IMR-90 (cell line): ENCODE data around the gene HNRNPLL. TPM values are rescaled to one million over a fixed set of nuclear protein-coding genes. Genes with fewer than 3 reads are reported as not detected.

ENCODE experiments used
- ATAC-seq: fragments of 200-7000 bp; cut with Tn5 transposase; 2 replicates; pipeline ENCODE4 v1.9.1; 2020; ENCODE audit warnings: low read depth, mild to moderate bottlenecking, moderate library complexity
- BruUV-seq: library from RNA; stranded (reverse); fragments of 400-500 nt; replicated peaks from 2 replicates; lab custom pipeline; 2021; lab: Mats Ljungman, UMichigan
- CTCF ChIA-PET: fragments of 300-600 bp; formaldehyde crosslinking; extraction: SDS; loops from one replicate; lab custom pipeline; 2021; ENCODE audit warnings: antibody characterized with exemption; lab: Yijun Ruan, JAX
- POLR2A ChIA-PET: fragments of 300-600 bp; sonication (Branson Sonifier 250); formaldehyde crosslinking; loops from one replicate; lab custom pipeline; 2022; ENCODE audit warnings: antibody characterized with exemption; ENCODE audit not compliant: unreplicated experiment; lab: Charles Lee
- DNase-seq: peaks from one replicate; pipeline ENCODE4 v3.0.0; 2013
- H2AFZ ChIP-seq: replicated peaks from 2 replicates; pipeline ENCODE3; 2013; ENCODE audit warnings: low read length, mild to moderate bottlenecking; ENCODE audit not compliant: poor library complexity
- H2AK5ac ChIP-seq: 2 replicates; pipeline ENCODE4 v1.6.1; 2013; ENCODE audit warnings: low read depth, low read length, inconsistent platforms
- H2AK9ac ChIP-seq: replicated peaks from 2 replicates; pipeline ENCODE3; 2013; ENCODE audit warnings: mild to moderate bottlenecking, low read depth, low read length, moderate library complexity; ENCODE audit not compliant: poor library complexity
- H2BK120ac ChIP-seq: 2 replicates; pipeline ENCODE4 v1.6.1; 2013; ENCODE audit warnings: low read depth, low read length, inconsistent platforms
- H2BK15ac ChIP-seq: 3 replicates; pipeline ENCODE4 v1.6.1; 2013; ENCODE audit warnings: low read depth, low read length, inconsistent platforms
- H2BK20ac ChIP-seq: 2 replicates; pipeline ENCODE4 v1.6.1; 2013; ENCODE audit warnings: low read depth, mild to moderate bottlenecking, inconsistent platforms, low read length, moderate library complexity
- H2BK5ac ChIP-seq: 2 replicates; pipeline ENCODE4 v1.6.1; 2013; ENCODE audit warnings: mild to moderate bottlenecking, low read depth, low read length, inconsistent platforms; ENCODE audit not compliant: poor library complexity, severe bottlenecking
- H3K14ac ChIP-seq: replicated peaks from 2 replicates; pipeline ENCODE4 v1.6.1; 2013; ENCODE audit warnings: low read depth, low read length, inconsistent platforms
- H3K18ac ChIP-seq: 2 replicates; pipeline ENCODE4 v1.6.1; 2013; ENCODE audit warnings: low read depth, low read length, control low read depth
- H3K23ac ChIP-seq: 2 replicates; pipeline ENCODE4 v1.6.1; 2013; ENCODE audit warnings: low read depth, low read length, inconsistent platforms
- H3K27ac ChIP-seq: 2 replicates; pipeline ENCODE4 v1.5.1; 2013; ENCODE audit warnings: mild to moderate bottlenecking, control low read depth, low read length; ENCODE audit not compliant: insufficient read depth
- H3K27me3 ChIP-seq: 2 replicates; pipeline ENCODE4 v1.6.1; 2013; ENCODE audit warnings: low read length; ENCODE audit not compliant: control insufficient read depth, insufficient read depth
- H3K36me3 ChIP-seq: 2 replicates; pipeline ENCODE4 v1.6.1; 2013; ENCODE audit warnings: low read length, mixed read lengths; ENCODE audit not compliant: control insufficient read depth, insufficient read depth
- H3K4ac ChIP-seq: 2 replicates; pipeline ENCODE4 v1.6.1; 2013; ENCODE audit warnings: low read depth, low read length, inconsistent platforms
- H3K4me1 ChIP-seq: 2 replicates; pipeline ENCODE4 v1.6.1; 2013; ENCODE audit warnings: low read length, mixed read lengths; ENCODE audit not compliant: control insufficient read depth, insufficient read depth
- H3K4me2 ChIP-seq: 2 replicates; pipeline ENCODE4 v1.6.1; 2013; ENCODE audit warnings: low read depth, mild to moderate bottlenecking, control low read depth, low read length, moderate library complexity
- H3K4me3 ChIP-seq: 2 replicates; pipeline ENCODE4 v1.5.1; 2013; ENCODE audit warnings: low read depth, mild to moderate bottlenecking, control low read depth, low read length, moderate library complexity; ENCODE audit not compliant: insufficient read depth
- H3K56ac ChIP-seq: 2 replicates; pipeline ENCODE4 v1.6.1; 2013; ENCODE audit warnings: low read length, inconsistent platforms; ENCODE audit not compliant: insufficient read depth; ENCODE audit errors: extremely low read depth
- H3K79me1 ChIP-seq, 2 experiments: 2 replicates each; pipeline ENCODE4 v1.6.1; 2013; ENCODE audit warnings: low read length in 2 of 2, inconsistent platforms in 1 of 2, low read depth in 1 of 2
- H3K9ac ChIP-seq: 2 replicates; pipeline ENCODE4 v1.6.1; 2013; ENCODE audit warnings: low read depth, low read length, control low read depth
- H3K9me1 ChIP-seq: 2 replicates; pipeline ENCODE4 v1.6.1; 2013; ENCODE audit warnings: low read length, inconsistent platforms; ENCODE audit not compliant: insufficient read depth
- H3K9me3 ChIP-seq: 2 replicates; pipeline ENCODE4 v1.6.1; 2013; ENCODE audit warnings: low read length; ENCODE audit not compliant: control insufficient read depth, insufficient read depth
- H4K20me1 ChIP-seq: 2 replicates; pipeline ENCODE4 v1.6.1; 2013; ENCODE audit warnings: low read length, inconsistent platforms; ENCODE audit not compliant: insufficient read depth
- H4K5ac ChIP-seq: 2 replicates; pipeline ENCODE4 v1.6.1; 2013; ENCODE audit warnings: mild to moderate bottlenecking, low read depth, low read length, control low read depth
- H4K8ac ChIP-seq, 2 experiments: 2 replicates each; pipeline ENCODE4 v1.6.1; 2013; ENCODE audit warnings: low read depth in 2 of 2, low read length in 2 of 2, control low read depth in 1 of 2, inconsistent platforms in 1 of 2
- H4K91ac ChIP-seq: 2 replicates; pipeline ENCODE4 v1.6.1; 2013; ENCODE audit warnings: low read depth, low read length, inconsistent platforms; ENCODE audit not compliant: insufficient read depth
- BHLHE40 ChIP-seq: fragments of 150-350 bp; IDR thresholded peaks from 2 replicates; pipeline ENCODE4 v1.6.1; 2016; ENCODE audit warnings: mild to moderate bottlenecking, low read depth, low read length
- CEBPB ChIP-seq: IDR thresholded peaks from 2 replicates; pipeline ENCODE4 v1.6.1; 2012; ENCODE audit warnings: low read depth, low read length, improper control_type of control experiment
- CHD1 ChIP-seq: IDR thresholded peaks from 2 replicates; pipeline ENCODE4 v1.6.1; 2012; ENCODE audit warnings: low read depth, low read length, improper control_type of control experiment
- CTCF ChIP-seq: conservative IDR thresholded peaks from 2 replicates; pipeline ENCODE4 v1.5.1; 2012; ENCODE audit warnings: mild to moderate bottlenecking, low read depth, low read length, improper control_type of control experiment
- ELK1 ChIP-seq: fragments of 150-350 bp; IDR thresholded peaks from 2 replicates; pipeline ENCODE4 v1.6.1; 2016; ENCODE audit warnings: low read depth, mild to moderate bottlenecking, low read length, moderate library complexity, borderline replicate concordance
- FOS ChIP-seq: fragments of 150-350 bp; IDR thresholded peaks from 2 replicates; pipeline ENCODE4 v1.6.1; 2016; ENCODE audit warnings: low read depth, low read length
- MAFK ChIP-seq: IDR thresholded peaks from 2 replicates; pipeline ENCODE4 v1.6.1; 2012; ENCODE audit warnings: low read depth, low read length, improper control_type of control experiment
- MAZ ChIP-seq: IDR thresholded peaks from 2 replicates; pipeline ENCODE4 v1.6.1; 2012; ENCODE audit warnings: low read depth, mild to moderate bottlenecking, low read length, improper control_type of control experiment, moderate library complexity, borderline replicate concordance
- MXI1 ChIP-seq: IDR thresholded peaks from 2 replicates; pipeline ENCODE4 v1.6.1; 2012; ENCODE audit warnings: low read depth, mild to moderate bottlenecking, low read length, moderate library complexity, borderline replicate concordance
- NFE2L2 ChIP-seq: fragments of 150-350 bp; IDR thresholded peaks from 2 replicates; pipeline ENCODE4 v1.6.1; 2016; ENCODE audit warnings: low read depth, mild to moderate bottlenecking, low read length
- POLR2A ChIP-seq: IDR thresholded peaks from 2 replicates; pipeline ENCODE4 v1.6.1; 2012; ENCODE audit warnings: mild to moderate bottlenecking, low read depth, low read length
- RAD21 ChIP-seq: IDR thresholded peaks from 2 replicates; pipeline ENCODE4 v1.6.1; 2012; ENCODE audit warnings: low read length, improper control_type of control experiment
- RCOR1 ChIP-seq: IDR thresholded peaks from 2 replicates; pipeline ENCODE4 v1.6.1; 2012; ENCODE audit warnings: mild to moderate bottlenecking, low read length, improper control_type of control experiment; ENCODE audit not compliant: insufficient replicate concordance
- RFX5 ChIP-seq: IDR thresholded peaks from 2 replicates; pipeline ENCODE4 v1.8.0; 2012; ENCODE audit warnings: low read depth, mild to moderate bottlenecking, low read length, moderate library complexity
- SMC3 ChIP-seq: fragments of 150-350 bp; IDR thresholded peaks from 2 replicates; pipeline ENCODE4 v1.6.1; 2016; ENCODE audit warnings: low read depth, mild to moderate bottlenecking, antibody characterized with exemption, low read length, moderate library complexity
- USF2 ChIP-seq: fragments of 150-350 bp; IDR thresholded peaks from 2 replicates; pipeline ENCODE4 v1.6.1; 2017; ENCODE audit warnings: mild to moderate bottlenecking, antibody characterized with exemption, low read length, low read depth
- WGBS, 2 experiments: methylation state at CpG; one replicate each; pipeline versions ENCODE4 v1.1.5 to v1.1.7; 2013; ENCODE audit warnings: missing lambda C conversion rate in 2 of 2; ENCODE audit not compliant: insufficient read length in 1 of 2; ENCODE audit errors: extremely low coverage in 2 of 2; 5-methylcytosine and 5-hydroxymethylcytosine counted together
- dilution Hi-C: fragments of 300-500 bp; cut with HindIII; formaldehyde crosslinking; loops from one replicate; pipeline ENCODE4 v1.14.3; 2018; ENCODE audit warnings: low sequenced_read_pairs; ENCODE audit not compliant: unreplicated experiment
- in situ Hi-C: fragments of 300-500 bp; cut with MboI; formaldehyde crosslinking; loops from 3 replicates; pipeline ENCODE4 v1.14.3; 2019; ENCODE audit warnings: low sequenced_read_pairs, inconsistent platforms, mixed read lengths
- intact Hi-C: fragments of 100-400 bp; cut with micrococcal nuclease; formaldehyde crosslinking; loops from 2 replicates; pipeline ENCODE4 v1.10.0; 2022
- polyA plus RNA-seq, 3 experiments: library from polyadenylated mRNA; depleted of rRNA; stranded (reverse); fragments of >200 nt; gene quantifications; 2 replicates each; pipeline ENCODE4 v1.2.3, GENCODE V29; 2012; ENCODE audit warnings: low replicate concordance in 1 of 3
- total RNA-seq: library from RNA; depleted of rRNA; stranded (reverse); fragments of >200 nt; gene quantifications from 2 replicates; pipeline ENCODE4 v1.2.3, GENCODE V29; 2012

The HNRNPLL gene
- total and polyA plus RNA-seq, 2 of the 4 experiments (the other 2 are of a cell fraction): 23.7 to 53.1 TPM

GRCh38 chr2:38578832-38579231 is 23.9 kb downstream of the HNRNPLL start:
- Histone ChIP-seq H3K4me2 (no peak overlapping the region), H3K4me1 (no peaks in the 10 kb centered on the region; the same call in 1 of the 2 replicates), H2AK9ac (no peak overlapping the region), H2BK20ac (no peak overlapping the region), H2BK5ac (no peak overlapping the region), H3K36me3 (peaks cover 13% of the 10 kb centered on the region), H3K14ac (no peak overlapping the region), H2AFZ (no peak overlapping the region), H3K9me1 (0 out of 2 replicates have a peak, but pooled peaks cover under 1% of the 10 kb centered on the region), H4K5ac (no peak overlapping the region), H3K23ac (no peak overlapping the region), H3K4me3 (no peak overlapping the region), H2BK15ac (no peak overlapping the region), H3K9ac (no peak overlapping the region), H3K27me3 (no peaks in the 10 kb centered on the region), H3K27ac (no peak overlapping the region), H3K56ac (no peak overlapping the region), H4K91ac (no peak overlapping the region), H4K8ac (no peak overlapping the region), H3K9me3 (no peaks in the 10 kb centered on the region), H3K18ac (no peak overlapping the region), H3K4ac (no peak overlapping the region), H4K20me1 (peaks cover 19% of the 10 kb centered on the region; the same call in 1 of the 2 replicates), H2BK120ac (no peak overlapping the region), H2AK5ac (no peak overlapping the region), H3K79me1 (peaks cover 30 to 41% of the 10 kb centered on the region in 2 experiments)
- dilution Hi-C loops (no loop called here), intact Hi-C loops (no loop called here), in situ Hi-C loops (no loop called here)
- no TSS peak for BruUV-seq
- CTCF ChIA-PET: interaction anchor here (0.6 to 1.1 kb wide), 3 partner anchors 12 to 263 kb away, joined by 3 read pairs; no protein-coding TSS in a partner anchor
- 100% methylated on average over 3 of the region's 5 CpGs; no CpG with 5 or more reads in 1 of the 2 experiments for WGBS, 2 experiments
- ATAC-seq: no peak
- POLR2A ChIA-PET: no interaction called here
- no peak for DNase-seq
- TF ChIP-seq CHD1 (no peak), USF2 (no peak), ELK1 (no peak), POLR2A (no peak), NFE2L2 (no peak), MXI1 (no peak), SMC3 (no peak), CTCF (no peak), RCOR1 (no peak), FOS (no peak), MAZ (no peak), MAFK (no peak), CEBPB (no peak), RAD21 (no peak), RFX5 (no peak), BHLHE40 (no peak)
